A673 (cell line): ENCODE data around the gene VDAC1. TPM values are rescaled to one million over a fixed set of nuclear protein-coding genes. Genes with fewer than 3 reads are reported as not detected.

ENCODE experiments used
- BruUV-seq: library from RNA; stranded (reverse); fragments of 400-500 nt; replicated peaks from 2 replicates; lab custom pipeline; 2021; lab: Mats Ljungman, UMichigan
- CTCF ChIA-PET: fragments of 300-600 bp; sonication (Branson Sonifier 250); formaldehyde crosslinking; loops from one replicate; lab custom pipeline; 2022; ENCODE audit warnings: antibody characterized with exemption; lab: Charles Lee
- POLR2A ChIA-PET: fragments of 300-600 bp; sonication (Branson Sonifier 250); formaldehyde crosslinking; loops from one replicate; lab custom pipeline; 2022; ENCODE audit warnings: antibody characterized with exemption; ENCODE audit not compliant: low non-redundant PET; lab: Charles Lee
- DNase-seq: peaks from one replicate; pipeline ENCODE4 v3.0.0-alpha.2; 2015; ENCODE audit warnings: low spot score
- H3K27ac ChIP-seq: fragments of 200-600 bp; sonication (generic); 2 replicates; pipeline ENCODE4 v1.5.1; 2016; ENCODE audit warnings: mixed run types, low read depth, mild to moderate bottlenecking, mixed read lengths, antibody characterized with exemption, low read length; ENCODE audit not compliant: poor library complexity, severe bottlenecking
- H3K27me3 ChIP-seq: fragments of 200-600 bp; sonication (generic); replicated peaks from 2 replicates; pipeline ENCODE4 v1.6.1; 2017; ENCODE audit warnings: mixed run types, low read depth, mild to moderate bottlenecking, mixed read lengths, antibody characterized with exemption, low read length; ENCODE audit not compliant: insufficient read depth, poor library complexity
- H3K36me3 ChIP-seq: fragments of 200-600 bp; sonication (generic); 2 replicates; pipeline ENCODE4 v1.6.1; 2016; ENCODE audit warnings: mixed run types, mild to moderate bottlenecking, mixed read lengths, antibody characterized with exemption, low read length; ENCODE audit not compliant: insufficient read depth, poor library complexity, severe bottlenecking
- H3K4me1 ChIP-seq: fragments of 200-600 bp; sonication (generic); 2 replicates; pipeline ENCODE4 v1.6.1; 2017; ENCODE audit warnings: mixed run types, mild to moderate bottlenecking, mixed read lengths, antibody characterized with exemption, low read length; ENCODE audit not compliant: insufficient read depth, poor library complexity, severe bottlenecking
- H3K4me3 ChIP-seq: fragments of 200-600 bp; sonication (generic); 2 replicates; pipeline ENCODE4 v1.5.1; 2016; ENCODE audit warnings: low read depth, mixed run types, mild to moderate bottlenecking, mixed read lengths, low read length; ENCODE audit not compliant: poor library complexity, severe bottlenecking
- H3K9me3 ChIP-seq: fragments of 200-600 bp; sonication (generic); 2 replicates; pipeline ENCODE4 v1.6.1; 2016; ENCODE audit warnings: mixed run types, low read depth, mild to moderate bottlenecking, mixed read lengths, antibody characterized with exemption, low read length; ENCODE audit not compliant: poor library complexity, severe bottlenecking
- EZH2 ChIP-seq: fragments of 200-600 bp; sonication (generic); IDR thresholded peaks from 2 replicates; pipeline ENCODE4 v1.6.1; 2017; ENCODE audit warnings: borderline replicate concordance, low read depth, mild to moderate bottlenecking, mixed read lengths, antibody characterized with exemption, low read length; ENCODE audit not compliant: poor library complexity, severe bottlenecking
- intact Hi-C: fragments of 100-400 bp; cut with micrococcal nuclease; formaldehyde crosslinking; loops from one replicate; pipeline ENCODE4 v1.10.0; 2022; ENCODE audit not compliant: unreplicated experiment
- total RNA-seq: library from RNA; stranded (reverse); gene quantifications from 2 replicates; pipeline ENCODE4 v1.2.3, GENCODE V29; 2021
- TF ChIP-seq, protein P1 (sequence below): fragments of 300-800, 200-600 bp; sonication (generic); conservative IDR thresholded peaks from 2 replicates; pipeline ENCODE4 v1.5.1; 2017; ENCODE audit warnings: low read depth, mild to moderate bottlenecking, antibody characterized with exemption, low read length, moderate library complexity, mixed read lengths

Gene VDAC1
- total RNA-seq, 1 experiment from 2014 or later: 367 TPM

DNA sequence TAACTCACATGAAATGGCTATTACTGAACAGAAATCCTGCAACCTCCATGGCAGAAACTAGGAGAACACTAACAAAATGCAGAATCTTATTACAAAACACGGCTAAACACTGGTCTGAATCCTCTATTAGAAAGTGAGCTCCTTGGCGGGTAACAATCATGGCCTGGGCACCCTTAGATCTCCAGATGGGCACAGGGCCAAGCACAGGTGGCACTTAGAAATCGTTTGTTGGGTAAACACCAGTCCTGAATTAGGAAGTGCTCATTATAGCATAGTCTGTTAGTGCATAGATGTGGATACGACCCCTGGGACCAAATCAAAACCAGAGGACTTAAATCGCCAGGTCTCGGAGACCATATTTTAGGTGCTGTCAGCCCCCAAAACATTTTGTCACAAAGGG lies 14.4 kb downstream of the VDAC1 start:
- Histone ChIP-seq H3K4me3 (no peak overlapping the region), H3K36me3 (peaks cover 50% of the 10 kb centered on the region), H3K27me3 (no peaks in the 10 kb centered on the region), H3K27ac (no peak overlapping the region), H3K4me1 (peaks cover 40% of the 10 kb centered on the region), H3K9me3 (no peaks in the 10 kb centered on the region)
- no TSS peak for BruUV-seq
- intact Hi-C loops: no loop called here
- no peak for DNase-seq
- POLR2A ChIA-PET: no interaction called here
- TF ChIP-seq, protein P1, sequence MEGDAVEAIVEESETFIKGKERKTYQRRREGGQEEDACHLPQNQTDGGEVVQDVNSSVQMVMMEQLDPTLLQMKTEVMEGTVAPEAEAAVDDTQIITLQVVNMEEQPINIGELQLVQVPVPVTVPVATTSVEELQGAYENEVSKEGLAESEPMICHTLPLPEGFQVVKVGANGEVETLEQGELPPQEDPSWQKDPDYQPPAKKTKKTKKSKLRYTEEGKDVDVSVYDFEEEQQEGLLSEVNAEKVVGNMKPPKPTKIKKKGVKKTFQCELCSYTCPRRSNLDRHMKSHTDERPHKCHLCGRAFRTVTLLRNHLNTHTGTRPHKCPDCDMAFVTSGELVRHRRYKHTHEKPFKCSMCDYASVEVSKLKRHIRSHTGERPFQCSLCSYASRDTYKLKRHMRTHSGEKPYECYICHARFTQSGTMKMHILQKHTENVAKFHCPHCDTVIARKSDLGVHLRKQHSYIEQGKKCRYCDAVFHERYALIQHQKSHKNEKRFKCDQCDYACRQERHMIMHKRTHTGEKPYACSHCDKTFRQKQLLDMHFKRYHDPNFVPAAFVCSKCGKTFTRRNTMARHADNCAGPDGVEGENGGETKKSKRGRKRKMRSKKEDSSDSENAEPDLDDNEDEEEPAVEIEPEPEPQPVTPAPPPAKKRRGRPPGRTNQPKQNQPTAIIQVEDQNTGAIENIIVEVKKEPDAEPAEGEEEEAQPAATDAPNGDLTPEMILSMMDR: no peak
- no peak for TF ChIP-seq EZH2
- CTCF ChIA-PET: no interaction called here

DNA sequence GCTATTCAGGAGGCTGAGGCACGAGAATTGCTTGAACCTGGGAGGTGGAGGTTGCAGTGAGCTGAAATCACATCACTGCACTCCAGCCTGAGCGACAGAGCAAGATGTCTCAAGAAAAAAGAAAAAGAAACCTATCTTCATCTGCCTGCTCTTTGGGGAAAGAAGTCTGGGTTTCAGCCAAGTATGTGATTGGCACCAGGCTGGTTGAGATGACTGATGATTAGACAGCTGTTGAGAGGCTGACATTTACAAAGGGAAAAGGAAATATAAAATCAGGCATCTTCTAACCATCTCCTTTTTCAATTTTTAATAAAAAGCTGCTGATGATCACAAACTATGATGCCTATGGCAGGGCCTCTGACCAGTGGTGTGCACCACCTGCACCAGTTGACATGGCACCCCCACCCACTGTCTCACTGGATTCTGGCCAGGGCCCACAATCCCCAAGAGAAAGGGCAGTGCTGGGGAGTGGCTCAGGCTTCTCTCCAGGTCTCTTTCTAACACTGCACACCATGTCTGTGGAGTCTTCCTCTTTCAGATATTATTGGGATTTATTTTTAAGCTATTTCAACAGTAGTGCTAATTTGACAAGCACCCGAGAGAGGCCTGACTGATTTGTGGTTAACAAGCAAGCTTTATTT lies 19.1 kb downstream of the VDAC1 start:
- ChIA-PET CTCF (no interaction called here), POLR2A (no interaction called here)
- TF ChIP-seq, protein P1: no peak
- TF ChIP-seq EZH2: no peak
- H3K36me3 ChIP-seq: peaks cover 69% of the 10 kb centered on the region
- no peaks in the 10 kb centered on the region for H3K27me3 ChIP-seq
- BruUV-seq: no TSS peak
- H3K4me3 ChIP-seq: no peak overlapping the region
- DNase-seq: peak; percentile 52
- intact Hi-C loops: no loop called here
- no peaks in the 10 kb centered on the region for H3K9me3 ChIP-seq
- peak overlapping the region; percentile 54 for H3K27ac ChIP-seq
- peaks cover 19% of the 10 kb centered on the region for H3K4me1 ChIP-seq

DNA sequence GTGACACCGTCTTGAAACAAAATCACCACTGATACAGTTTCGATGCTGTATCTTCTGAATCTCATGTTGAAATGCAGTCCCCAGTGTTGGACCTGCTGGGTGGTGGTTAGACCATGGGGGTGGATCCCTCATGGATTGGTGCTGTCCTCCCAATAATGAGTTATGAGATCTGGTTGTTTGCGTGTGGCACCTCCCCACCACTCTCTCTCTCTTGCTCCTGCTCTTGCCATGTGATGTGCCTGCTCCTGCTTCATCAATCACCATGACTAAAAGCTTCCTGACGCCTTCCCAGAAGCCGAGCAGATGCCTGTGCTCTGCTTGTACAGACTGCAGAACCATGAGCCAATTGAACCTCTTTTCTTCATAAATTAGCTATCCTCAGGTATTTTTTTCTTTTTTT lies 21.1 kb downstream of the VDAC1 start:
- ChIA-PET POLR2A (no interaction called here), CTCF (no interaction called here)
- Histone ChIP-seq H3K4me3 (no peak overlapping the region), H3K27ac (no peak overlapping the region), H3K4me1 (peaks cover 29% of the 10 kb centered on the region), H3K9me3 (no peaks in the 10 kb centered on the region), H3K36me3 (peaks cover 68% of the 10 kb centered on the region), H3K27me3 (no peaks in the 10 kb centered on the region)
- intact Hi-C loops: no loop called here
- no TSS peak for BruUV-seq
- DNase-seq: no peak
- no peak for TF ChIP-seq EZH2
- TF ChIP-seq, protein P1: no peak
